ENCODE data around the gene CASZ1. TPM values are rescaled to one million over a fixed set of nuclear protein-coding genes. Genes with fewer than 3 reads are reported as not detected.
A peak's percentile ranks its signal among the peaks of the same experiment; 100 is the strongest.

Gene CASZ1
- total and polyA plus RNA-seq, 9 of the 15 experiments (the other 6 are each of a cell fraction or from before 2014, with no cell fraction given) = 0.01 to 4.0 (median 0.76) TPM; not detected in 1

DNA sequence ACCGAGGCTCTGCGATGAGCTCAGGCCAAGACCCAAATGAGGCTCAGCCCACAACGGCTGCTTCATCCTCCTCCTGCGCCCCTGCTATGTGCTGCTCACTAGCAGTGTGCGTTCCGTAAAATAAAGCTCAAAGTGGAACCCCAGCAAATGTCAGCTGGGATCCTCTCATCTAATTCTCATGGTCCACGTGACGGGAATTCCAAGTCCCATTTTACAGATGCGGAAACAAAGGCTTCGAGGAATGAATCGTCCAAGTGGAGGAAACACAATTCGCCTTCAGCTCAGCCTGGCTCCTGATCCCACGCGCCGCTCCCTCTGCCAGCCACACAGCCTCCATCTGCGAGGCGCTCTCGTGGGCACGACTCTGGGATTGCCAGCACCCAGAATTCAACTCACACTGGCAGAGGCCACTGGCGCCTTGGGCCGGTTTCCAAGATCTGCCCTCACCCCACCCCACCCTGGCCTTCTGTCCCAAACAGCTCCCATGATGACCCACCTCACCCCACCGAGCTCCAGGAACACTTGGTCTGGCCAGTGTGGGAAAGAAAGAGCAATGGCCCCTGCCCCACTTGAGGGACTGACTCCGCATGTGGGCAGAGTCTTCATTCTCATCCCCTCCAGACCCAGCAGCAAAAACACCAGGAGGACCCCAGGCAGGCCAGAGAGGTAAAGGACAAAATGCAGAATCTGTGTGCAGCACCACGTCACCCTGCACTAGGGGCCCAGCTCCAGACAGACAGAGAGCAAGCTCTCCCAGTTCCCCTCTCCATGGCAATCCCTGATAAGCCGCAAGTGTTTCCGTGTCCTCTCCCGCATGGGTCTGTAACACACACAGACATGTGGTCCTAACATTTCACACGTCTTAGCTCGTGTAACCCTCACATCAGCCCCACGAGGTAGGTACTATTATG is 10.5 kb downstream of the CASZ1 start:
- in situ Hi-C loops (cut with MboI) = no loop called here
- FAIRE-seq (no peak), ATAC-seq (no peak), DNase-seq (ENCODE audit: extremely low read depth in 1 of 4, low spot score in 3 of 4) (no peak)
- Histone ChIP-seq H3K9me1 (ENCODE audit: control insufficient read depth, insufficient read depth, low read length) (no peaks in the 10 kb centered on the region), H3K79me2 (ENCODE audit: control insufficient read depth, insufficient read depth, low read length) (no peaks in the 10 kb centered on the region), H3K27ac (ENCODE audit: extremely low read depth, low read depth, low read length) (no peak overlapping the region), H3K4me1 (replicated peaks in 1 of 2; ENCODE audit: control insufficient read depth in 2 of 2, insufficient read depth in 2 of 2, low read length in 2 of 2) (peaks cover 0 to 6% of the 10 kb centered on the region in 2 experiments; a peak in 2 of 5 replicates), H3K4me2 (ENCODE audit: insufficient read depth, low read length) (no peak overlapping the region), H2AFZ (ENCODE audit: low read depth, low read length) (no peak overlapping the region), H3K36me3 (ENCODE audit: control insufficient read depth, insufficient read depth, low read length) (no peaks in the 10 kb centered on the region), H3K4me3 (no peak overlapping the region), H3K9ac (ENCODE audit: insufficient read depth in 1 of 2, low read depth in 2 of 2, low read length in 2 of 2) (0 out of 4 replicates have a peak overlapping the region, but pooled peaks of 1 of the 2 experiments have one; percentile 41), H3K27me3 (ENCODE audit: control insufficient read depth in 2 of 2, insufficient read depth in 2 of 2, low read length in 2 of 2) (peaks cover 77 to 82% of the 10 kb centered on the region in 2 experiments), H4K20me1 (replicated peaks; ENCODE audit: control insufficient read depth, insufficient read depth, low read length) (peaks cover 24% of the 10 kb centered on the region), H3K9me3 (replicated peaks; ENCODE audit: control insufficient read depth, insufficient read depth, low read depth, low read length) (no peaks in the 10 kb centered on the region; the same call in 1 of the 2 replicates)
- WGBS (ENCODE audit: insufficient coverage, low coverage, missing lambda C conversion rate) = 7% methylated on average over 30 of the region's 30 CpGs
- intact Hi-C loops (cut with micrococcal nuclease) = no loop called here
- ChIA-PET POLR2A (interaction anchor here (0.5 to 1.5 kb wide), 8 partner anchors 10 to 313 kb away, joined by 3 to 7 read pairs (median 4); no protein-coding TSS in a partner anchor), CTCF (ENCODE audit: low intra/inter-chr PET ratio) (no interaction called here)
- BruUV-seq (replicated peaks) = no TSS peak
- TF ChIP-seq SRSF9 (IDR thresholded peaks at IDR 0.05; ENCODE audit: borderline replicate concordance, low read depth, low read length) (no peak), ZZZ3 (IDR thresholded peaks at IDR 0.05) (no peak), E2F3 (CRISPR knock-in tag; IDR thresholded peaks at IDR 0.05) (no peak), PYGO2 (tag; IDR thresholded peaks at IDR 0.05) (no peak), RBM25 (IDR thresholded peaks at IDR 0.05; ENCODE audit: low read depth, low read length, severe bottlenecking) (peak; percentile 51), MAX (CRISPR knock-in tag; IDR thresholded peaks at IDR 0.05) (0 out of 2 replicates have a peak, but pooled peaks have one; percentile 31), HNRNPL (IDR thresholded peaks at IDR 0.05; ENCODE audit: low read depth, low read length) (no peak), USF2 (CRISPR knock-in tag; IDR thresholded peaks at IDR 0.05) (peak; percentile 39; the same call in 1 of the 2 replicates), STAT6 (CRISPR knock-in tag; IDR thresholded peaks at IDR 0.05) (no peak), NR3C1 (CRISPR knock-in tag; IDR thresholded peaks at IDR 0.05) (peak; percentile 30; the same call in 1 of the 2 replicates)
- TF ChIP-seq, protein P1, sequence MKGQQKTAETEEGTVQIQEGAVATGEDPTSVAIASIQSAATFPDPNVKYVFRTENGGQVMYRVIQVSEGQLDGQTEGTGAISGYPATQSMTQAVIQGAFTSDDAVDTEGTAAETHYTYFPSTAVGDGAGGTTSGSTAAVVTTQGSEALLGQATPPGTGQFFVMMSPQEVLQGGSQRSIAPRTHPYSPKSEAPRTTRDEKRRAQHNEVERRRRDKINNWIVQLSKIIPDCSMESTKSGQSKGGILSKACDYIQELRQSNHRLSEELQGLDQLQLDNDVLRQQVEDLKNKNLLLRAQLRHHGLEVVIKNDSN (CRISPR knock-in tag; IDR thresholded peaks at IDR 0.05) = peak; percentile 51; the same call in 1 of the 2 replicates
- TF ChIP-seq, protein P2, sequence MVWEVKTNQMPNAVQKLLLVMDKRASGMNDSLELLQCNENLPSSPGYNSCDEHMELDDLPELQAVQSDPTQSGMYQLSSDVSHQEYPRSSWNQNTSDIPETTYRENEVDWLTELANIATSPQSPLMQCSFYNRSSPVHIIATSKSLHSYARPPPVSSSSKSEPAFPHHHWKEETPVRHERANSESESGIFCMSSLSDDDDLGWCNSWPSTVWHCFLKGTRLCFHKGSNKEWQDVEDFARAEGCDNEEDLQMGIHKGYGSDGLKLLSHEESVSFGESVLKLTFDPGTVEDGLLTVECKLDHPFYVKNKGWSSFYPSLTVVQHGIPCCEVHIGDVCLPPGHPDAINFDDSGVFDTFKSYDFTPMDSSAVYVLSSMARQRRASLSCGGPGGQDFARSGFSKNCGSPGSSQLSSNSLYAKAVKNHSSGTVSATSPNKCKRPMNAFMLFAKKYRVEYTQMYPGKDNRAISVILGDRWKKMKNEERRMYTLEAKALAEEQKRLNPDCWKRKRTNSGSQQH (CRISPR knock-in tag; IDR thresholded peaks at IDR 0.05) = no peak
- TF ChIP-seq, protein P3, sequence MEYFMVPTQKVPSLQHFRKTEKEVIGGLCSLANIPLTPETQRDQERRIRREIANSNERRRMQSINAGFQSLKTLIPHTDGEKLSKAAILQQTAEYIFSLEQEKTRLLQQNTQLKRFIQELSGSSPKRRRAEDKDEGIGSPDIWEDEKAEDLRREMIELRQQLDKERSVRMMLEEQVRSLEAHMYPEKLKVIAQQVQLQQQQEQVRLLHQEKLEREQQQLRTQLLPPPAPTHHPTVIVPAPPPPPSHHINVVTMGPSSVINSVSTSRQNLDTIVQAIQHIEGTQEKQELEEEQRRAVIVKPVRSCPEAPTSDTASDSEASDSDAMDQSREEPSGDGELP (CRISPR knock-in tag; IDR thresholded peaks at IDR 0.05; ENCODE audit: borderline replicate concordance) = 0 out of 2 replicates have a peak, but pooled peaks have one; percentile 12
